Neuronal stem cell (in vitro differentiated cells): ENCODE results near the gene ITPR2.

Experiments used
- DNase-seq: peaks from one replicate; pipeline ENCODE4 v3.0.0-alpha.2; 2013; ENCODE audit warnings: low spot score
- H2AFZ ChIP-seq: one replicate; pipeline ENCODE4 v1.6.1; 2013; ENCODE audit warnings: mild to moderate bottlenecking, low read length, inconsistent platforms
- H2AK5ac ChIP-seq: 2 replicates; pipeline ENCODE4 v1.6.1; 2013; ENCODE audit warnings: low read depth, mild to moderate bottlenecking, inconsistent platforms, low read length, moderate library complexity, mixed read lengths
- H2BK120ac ChIP-seq: 2 replicates; pipeline ENCODE4 v1.6.1; 2013; ENCODE audit warnings: low read depth, mild to moderate bottlenecking, inconsistent platforms, low read length, moderate library complexity, mixed read lengths
- H2BK12ac ChIP-seq: one replicate; pipeline ENCODE4 v1.6.1; 2013; ENCODE audit warnings: low read length, inconsistent platforms
- H2BK15ac ChIP-seq: 2 replicates; pipeline ENCODE4 v1.6.1; 2013; ENCODE audit warnings: mild to moderate bottlenecking, low read length, inconsistent platforms, mixed read lengths
- H2BK5ac ChIP-seq: one replicate; pipeline ENCODE4 v1.6.1; 2013; ENCODE audit warnings: inconsistent platforms, mild to moderate bottlenecking, low read length, moderate library complexity
- H3K14ac ChIP-seq: one replicate; pipeline ENCODE4 v1.6.1; 2013; ENCODE audit warnings: low read length, inconsistent platforms
- H3K18ac ChIP-seq: 2 replicates; pipeline ENCODE4 v1.6.1; 2013; ENCODE audit warnings: low read length, inconsistent platforms
- H3K23ac ChIP-seq: 2 replicates; pipeline ENCODE4 v1.6.1; 2013; ENCODE audit warnings: low read depth, mild to moderate bottlenecking, mixed read lengths, low read length, inconsistent platforms; ENCODE audit not compliant: poor library complexity
- H3K27ac ChIP-seq: replicated peaks from 3 replicates; pipeline ENCODE4 v1.5.1; 2013; ENCODE audit warnings: low read length, inconsistent platforms
- H3K27me3 ChIP-seq, 3 experiments: 2 replicates each; pipeline ENCODE4 v1.6.1; 2013; ENCODE audit warnings: low read length in 3 of 3, mild to moderate bottlenecking in 2 of 3, inconsistent platforms in 1 of 3, low read depth in 1 of 3, mixed read lengths in 1 of 3, moderate library complexity in 1 of 3; ENCODE audit not compliant: control insufficient read depth in 3 of 3, insufficient read depth in 3 of 3
- H3K36me3 ChIP-seq, 2 donors: replicated peaks in 1 of 2; 2 replicates each; pipeline ENCODE4 v1.6.1; 2013; ENCODE audit warnings: low read length in 2 of 2; ENCODE audit not compliant: control insufficient read depth in 2 of 2, insufficient read depth in 2 of 2
- H3K4ac ChIP-seq: 2 replicates; pipeline ENCODE4 v1.6.1; 2013; ENCODE audit warnings: inconsistent platforms, mild to moderate bottlenecking, low read length, moderate library complexity
- H3K4me1 ChIP-seq, 2 donors: 1 replicate in 1 of 2; 2 replicates in 1 of 2; pipeline ENCODE4 v1.6.1; 2013; ENCODE audit warnings: low read length in 2 of 2, low read depth in 1 of 2; ENCODE audit not compliant: control insufficient read depth in 2 of 2, insufficient read depth in 1 of 2
- H3K4me2 ChIP-seq: one replicate; pipeline ENCODE4 v1.6.1; 2013; ENCODE audit warnings: mild to moderate bottlenecking, low read length, inconsistent platforms; ENCODE audit not compliant: insufficient read depth, poor library complexity, severe bottlenecking
- H3K4me3 ChIP-seq, 2 donors: 2 replicates each; pipeline ENCODE4 v1.5.1; 2013; ENCODE audit warnings: low read length in 2 of 2, mild to moderate bottlenecking in 2 of 2, inconsistent platforms in 1 of 2, moderate library complexity in 1 of 2
- H3K79me1 ChIP-seq: one replicate; pipeline ENCODE4 v1.6.1; 2013; ENCODE audit warnings: low read depth, mild to moderate bottlenecking, inconsistent platforms, low read length, moderate library complexity
- H3K9ac ChIP-seq: one replicate; pipeline ENCODE4 v1.6.1; 2013; ENCODE audit warnings: mild to moderate bottlenecking, low read depth, low read length, inconsistent platforms; ENCODE audit not compliant: poor library complexity
- H3K9me3 ChIP-seq, 2 donors: replicated peaks in 1 of 2; 2 replicates each; pipeline versions ENCODE3 to v1.6.1; 2013; ENCODE audit warnings: low read length in 2 of 2, mild to moderate bottlenecking in 2 of 2, inconsistent platforms in 1 of 2, low read depth in 1 of 2, mixed read lengths in 1 of 2, moderate library complexity in 1 of 2; ENCODE audit not compliant: control insufficient read depth in 2 of 2, insufficient read depth in 1 of 2
- H4K8ac ChIP-seq: one replicate; pipeline ENCODE4 v1.6.1; 2013; ENCODE audit warnings: low read depth, mild to moderate bottlenecking, inconsistent platforms, low read length, moderate library complexity
- H4K91ac ChIP-seq: one replicate; pipeline ENCODE4 v1.6.1; 2013; ENCODE audit warnings: low read length, low read depth, mild to moderate bottlenecking, inconsistent platforms; ENCODE audit not compliant: poor library complexity
- WGBS, 2 donors: extraction: QIAGEN DNeasy Blood & Tissue Kit; methylation state at CpG; one replicate each; pipeline ENCODE4 v1.1.7; 2013; ENCODE audit warnings: missing lambda C conversion rate in 2 of 2, mixed read lengths in 1 of 2; ENCODE audit not compliant: insufficient read length in 2 of 2, insufficient replicate concordance in 1 of 2; ENCODE audit errors: extremely low coverage in 2 of 2; 5-methylcytosine and 5-hydroxymethylcytosine counted together

ITPR2 gene

GRCh38 chr12:26808766-26809476 is 24.1 kb downstream of the ITPR2 start:
- H3K36me3 ChIP-seq, result no peaks in the 10 kb centered on the region
- DNase-seq, result no peak
- H3K27ac ChIP-seq, result no peak overlapping the region
- no peaks in the 10 kb centered on the region for H3K79me1 ChIP-seq
- H4K91ac ChIP-seq, result no peak overlapping the region
- H2BK120ac ChIP-seq, result no peak overlapping the region
- WGBS, 2 donors, result no CpG with 5 or more reads among the region's 3 CpGs
- H3K4ac ChIP-seq, result no peak overlapping the region
- H3K4me2 ChIP-seq, result no peak overlapping the region
- no peak overlapping the region for H3K14ac ChIP-seq
- H3K23ac ChIP-seq, result no peak overlapping the region
- no peak overlapping the region for H2AFZ ChIP-seq
- no peak overlapping the region for H2BK5ac ChIP-seq
- H3K27me3 ChIP-seq, result no peaks in the 10 kb centered on the region
- no peak overlapping the region for H2BK12ac ChIP-seq
- no peak overlapping the region for H4K8ac ChIP-seq
- peaks cover 0 to 5% of the 10 kb centered on the region in 2 donors for H3K4me1 ChIP-seq
- no peak overlapping the region for H3K4me3 ChIP-seq
- H3K9ac ChIP-seq, result no peak overlapping the region
- H3K9me3 ChIP-seq, result no peaks in the 10 kb centered on the region
- H2AK5ac ChIP-seq, result no peak overlapping the region
- no peak overlapping the region for H3K18ac ChIP-seq
- no peak overlapping the region for H2BK15ac ChIP-seq

GRCh38 chr12:26807292-26807691 is 25.7 kb downstream of the ITPR2 start:
- Histone ChIP-seq H3K4me2 (no peak overlapping the region), H3K4ac (no peak overlapping the region), H3K9ac (no peak overlapping the region), H4K91ac (no peak overlapping the region), H3K27me3 (no peaks in the 10 kb centered on the region), H2AFZ (no peak overlapping the region), H3K27ac (no peak overlapping the region), H2BK12ac (no peak overlapping the region), H3K36me3 (no peaks in the 10 kb centered on the region), H2BK5ac (no peak overlapping the region), H3K18ac (no peak overlapping the region), H2AK5ac (no peak overlapping the region), H2BK15ac (no peak overlapping the region), H2BK120ac (no peak overlapping the region), H3K9me3 (no peaks in the 10 kb centered on the region), H3K79me1 (no peaks in the 10 kb centered on the region), H4K8ac (no peak overlapping the region), H3K14ac (no peak overlapping the region), H3K23ac (no peak overlapping the region), H3K4me3 (no peak overlapping the region), H3K4me1 (peaks cover 0 to 5% of the 10 kb centered on the region in 2 donors)
- WGBS, 2 donors, result no CpG with 5 or more reads among the region's 1 CpG
- no peak for DNase-seq

- Histone ChIP-seq H3K4ac (no peak overlapping the region), H3K14ac (no peak overlapping the region), H3K9me3 (no peaks in the 10 kb centered on the region)
Measured at GRCh38 chr12:26806556-26806955, 26.4 kb downstream of the ITPR2 start.

DNA sequence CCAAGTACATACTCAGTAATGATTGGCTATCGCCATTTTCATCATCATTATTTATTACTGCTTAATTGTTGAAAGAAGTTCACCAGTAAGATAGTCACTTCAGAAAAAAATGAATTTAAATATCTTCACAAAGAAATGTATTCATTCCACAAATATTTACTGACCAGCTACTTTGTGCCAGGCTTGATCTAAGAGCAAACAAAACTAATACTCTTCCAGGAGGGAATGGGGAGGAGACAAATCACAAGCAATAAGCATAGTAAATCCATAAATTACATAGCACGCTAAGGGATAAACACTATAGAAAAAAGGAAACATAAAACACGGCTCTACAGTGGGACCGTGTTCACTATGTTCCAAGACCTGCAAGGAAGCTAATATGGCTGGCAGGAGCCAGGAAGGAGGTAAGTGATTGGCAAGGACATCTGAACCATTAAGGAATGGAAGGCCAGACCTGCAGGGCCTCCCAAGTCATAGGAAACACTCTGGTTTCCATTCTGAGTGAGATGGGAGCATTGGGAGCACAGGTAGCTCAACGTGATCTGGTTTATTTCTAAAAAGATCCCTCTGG is 27.5 kb downstream of the ITPR2 start:
- Histone ChIP-seq H2AK5ac (no peak overlapping the region), H3K36me3 (no peaks in the 10 kb centered on the region), H2BK5ac (no peak overlapping the region), H3K23ac (no peak overlapping the region), H3K9ac (no peak overlapping the region), H3K4me1 (peaks cover 0 to 5% of the 10 kb centered on the region in 2 donors), H2BK15ac (no peak overlapping the region), H2BK120ac (no peak overlapping the region), H4K8ac (no peak overlapping the region), H2AFZ (no peak overlapping the region), H3K18ac (no peak overlapping the region), H3K9me3 (no peaks in the 10 kb centered on the region), H3K27ac (no peak overlapping the region), H2BK12ac (no peak overlapping the region), H3K4ac (no peak overlapping the region), H4K91ac (no peak overlapping the region), H3K4me2 (no peak overlapping the region), H3K79me1 (no peaks in the 10 kb centered on the region), H3K27me3 (no peaks in the 10 kb centered on the region), H3K14ac (no peak overlapping the region), H3K4me3 (no peak overlapping the region)
- no CpG with 5 or more reads among the region's 5 CpGs for WGBS, 2 donors
- DNase-seq, result no peak

More at GRCh38 chr12:26806556-26806955, 26.4 kb downstream of the ITPR2 start:
- H3K27me3 ChIP-seq, result no peaks in the 10 kb centered on the region
- H2AFZ ChIP-seq, result no peak overlapping the region
- no peak overlapping the region for H3K23ac ChIP-seq
- H3K27ac ChIP-seq, result no peak overlapping the region
- no peak overlapping the region for H3K4me2 ChIP-seq
- no peak overlapping the region for H3K9ac ChIP-seq
- no peak for DNase-seq
- WGBS, 2 donors, result no CpG with 5 or more reads among the region's 5 CpGs
- no peak overlapping the region for H3K18ac ChIP-seq
- H3K36me3 ChIP-seq, result no peaks in the 10 kb centered on the region
- H2BK120ac ChIP-seq, result no peak overlapping the region
- no peak overlapping the region for H4K91ac ChIP-seq
- no peak overlapping the region for H2BK5ac ChIP-seq
- H3K4me1 ChIP-seq, result peaks cover 0 to 5% of the 10 kb centered on the region in 2 donors
- no peak overlapping the region for H2BK12ac ChIP-seq
- H2BK15ac ChIP-seq, result no peak overlapping the region
- no peak overlapping the region for H3K4me3 ChIP-seq
- no peak overlapping the region for H4K8ac ChIP-seq
- H2AK5ac ChIP-seq, result no peak overlapping the region
- H3K79me1 ChIP-seq, result no peaks in the 10 kb centered on the region
